Motor neuron (in vitro differentiated cells): ENCODE measurements around the gene DPCD. TPM values are rescaled to one million over a fixed set of nuclear protein-coding genes. Genes with fewer than 3 reads are reported as not detected.

Source experiments
- total RNA-seq, 8 experiments: library from RNA; unstranded; fragments of 300-600 nt; gene quantifications; 2 replicates each; pipeline versions ENCODE4 v1.2.3 to v1.2.4, GENCODE V29; 2022

DPCD gene
- total RNA-seq, 8 experiments from 2014 or later: 28.9 to 105 (median 64.7) TPM

Other genes starting within 250 kb of the DPCD start
- gene BTRC, start 234.2 kb upstream of the DPCD start, total RNA-seq: 10 to 100 TPM; 18.5 to 27.5 (median 20.1) TPM
- 10 to 100 TPM; 12.5 to 28.0 (median 16.3) TPM for gene POLL, start 64 bp upstream of the DPCD start, total RNA-seq
- gene FBXW4, start 106.8 kb downstream of the DPCD start, total RNA-seq: 10 to 100 TPM; 17.9 to 35.8 (median 24.0) TPM
- 1 to 10 TPM in 1 of 8 experiments, under 1 TPM in 2, not detected in 5; 0.27 to 1.0 (median 0.63) TPM for gene FGF8, start 187.8 kb downstream of the DPCD start, total RNA-seq
- gene NPM3, start 195.1 kb downstream of the DPCD start, total RNA-seq: 10 to 100 TPM; 31.1 to 95.4 (median 41.6) TPM
- 100 to 1,000 TPM in 7 of 8 experiments, 10 to 100 TPM in 1; 70.5 to 193 (median 171) TPM for gene OGA, start 230.1 kb downstream of the DPCD start, total RNA-seq